GM12874 (cell line): Measurements from ENCODE around the gene ITGB7.
A peak's percentile ranks its signal among the peaks of the same experiment; 100 is the strongest.

ENCODE experiments used
- CTCF ChIP-seq: IDR thresholded peaks from 2 replicates; pipeline ENCODE4 v1.5.1; 2011; ENCODE audit warnings: low read depth, mild to moderate bottlenecking, control low read depth, low read length, moderate library complexity; ENCODE audit not compliant: insufficient read depth

ITGB7 gene

GRCh38 chr12:53207042-53207441 lies at the start of gene ITGB7:
Gene ITGB7 (minus strand): TSS chr12:53207251. CDS start chr12:53200443, 6,808 bp downstream.
- TF ChIP-seq CTCF = no peak

GRCh38 chr12:53255996-53256395 lies 48.9 kb upstream of the ITGB7 start:
- no peak for TF ChIP-seq CTCF

- no peak for TF ChIP-seq CTCF
These were observed 47.9 kb upstream of the ITGB7 start for GRCh38 chr12:53254816-53255545.

GRCh38 chr12:53253298-53253697 lies 46.2 kb upstream of the ITGB7 start:
- TF ChIP-seq CTCF = no peak

GRCh38 chr12:53252349-53252916 lies 45.4 kb upstream of the ITGB7 start:
- TF ChIP-seq CTCF = no peak

- TF ChIP-seq CTCF = peak; percentile 62
These were observed 44.7 kb upstream of the ITGB7 start for GRCh38 chr12:53251477-53252348.

- no peak for TF ChIP-seq CTCF
These were observed 38.2 kb upstream of the ITGB7 start for GRCh38 chr12:53245286-53245685.
